ENCODE results near the gene PPP2R2C.

PPP2R2C gene

GRCh38 chr4:6408263-6408662 lies 64.2 kb downstream of the PPP2R2C start:
- H2AFZ ChIP-seq (ENCODE audit: low read depth): no peak overlapping the region
- H3K27me3 ChIP-seq (ENCODE audit: insufficient read depth, low read depth): peaks cover 23% of the 10 kb centered on the region
- H3K36me3 ChIP-seq (ENCODE audit: insufficient read depth): no peaks in the 10 kb centered on the region
- no peak overlapping the region for H3K27ac ChIP-seq
- no peak overlapping the region for H3K4me3 ChIP-seq (IDR thresholded peaks at IDR 0.05; ENCODE audit: insufficient read depth, low read depth, low read length)
- no peak overlapping the region for H3K9ac ChIP-seq
- TF ChIP-seq CTCF (conservative IDR thresholded peaks at IDR 0.05; ENCODE audit: low read depth, low read length): no peak
- no peaks in the 10 kb centered on the region for H3K4me1 ChIP-seq (ENCODE audit: low read depth, poor library complexity, severe bottlenecking)
- H4K20me1 ChIP-seq (ENCODE audit: insufficient read depth): no peaks in the 10 kb centered on the region
- no peaks in the 10 kb centered on the region for H3K79me2 ChIP-seq (ENCODE audit: insufficient read depth, low read depth)
- no peak overlapping the region for H3K4me2 ChIP-seq

GRCh38 chr4:6405397-6405706 lies 67.1 kb downstream of the PPP2R2C start:
- TF ChIP-seq CTCF (conservative IDR thresholded peaks at IDR 0.05; ENCODE audit: low read depth, low read length): no peak
- no peak overlapping the region for H3K9ac ChIP-seq
- no peaks in the 10 kb centered on the region for H3K36me3 ChIP-seq (ENCODE audit: insufficient read depth)
- no peak overlapping the region for H3K4me3 ChIP-seq (IDR thresholded peaks at IDR 0.05; ENCODE audit: insufficient read depth, low read depth, low read length)
- peaks cover 31% of the 10 kb centered on the region for H3K27me3 ChIP-seq (ENCODE audit: insufficient read depth, low read depth)
- no peaks in the 10 kb centered on the region for H3K79me2 ChIP-seq (ENCODE audit: insufficient read depth, low read depth)
- no peak overlapping the region for H3K27ac ChIP-seq
- no peak overlapping the region for H2AFZ ChIP-seq (ENCODE audit: low read depth)
- no peak overlapping the region for H3K4me2 ChIP-seq
- no peaks in the 10 kb centered on the region for H3K4me1 ChIP-seq (ENCODE audit: low read depth, poor library complexity, severe bottlenecking)
- no peaks in the 10 kb centered on the region for H4K20me1 ChIP-seq (ENCODE audit: insufficient read depth)

- Histone ChIP-seq H3K27me3 (ENCODE audit: insufficient read depth, low read depth) (peaks cover 36% of the 10 kb centered on the region), H3K4me3 (IDR thresholded peaks at IDR 0.05; ENCODE audit: insufficient read depth, low read depth, low read length) (no peak overlapping the region), H2AFZ (ENCODE audit: low read depth) (no peak overlapping the region), H3K36me3 (ENCODE audit: insufficient read depth) (no peaks in the 10 kb centered on the region), H3K4me1 (ENCODE audit: low read depth, poor library complexity, severe bottlenecking) (no peaks in the 10 kb centered on the region), H3K79me2 (ENCODE audit: insufficient read depth, low read depth) (no peaks in the 10 kb centered on the region), H4K20me1 (ENCODE audit: insufficient read depth) (no peaks in the 10 kb centered on the region), H3K9ac (no peak overlapping the region), H3K27ac (no peak overlapping the region), H3K4me2 (no peak overlapping the region)
- TF ChIP-seq CTCF (conservative IDR thresholded peaks at IDR 0.05; ENCODE audit: low read depth, low read length): no peak
Measured at GRCh38 chr4:6404611-6405396, 67.6 kb downstream of the PPP2R2C start.

- Histone ChIP-seq H3K27ac (no peak overlapping the region), H3K27me3 (ENCODE audit: insufficient read depth, low read depth) (peaks cover 36% of the 10 kb centered on the region), H4K20me1 (ENCODE audit: insufficient read depth) (no peaks in the 10 kb centered on the region), H3K4me3 (IDR thresholded peaks at IDR 0.05; ENCODE audit: insufficient read depth, low read depth, low read length) (no peak overlapping the region), H3K4me2 (no peak overlapping the region), H3K9ac (no peak overlapping the region), H3K79me2 (ENCODE audit: insufficient read depth, low read depth) (no peaks in the 10 kb centered on the region), H2AFZ (ENCODE audit: low read depth) (no peak overlapping the region), H3K36me3 (ENCODE audit: insufficient read depth) (no peaks in the 10 kb centered on the region), H3K4me1 (ENCODE audit: low read depth, poor library complexity, severe bottlenecking) (no peaks in the 10 kb centered on the region)
- no peak for TF ChIP-seq CTCF (conservative IDR thresholded peaks at IDR 0.05; ENCODE audit: low read depth, low read length)
Measured at GRCh38 chr4:6403400-6403685, 69.1 kb downstream of the PPP2R2C start.
